NOMO-1 treated with DMSO at 0.1 percent for 48 hours (cell line): ENCODE data around the gene CIT.
A peak's percentile ranks its signal among the peaks of the same experiment; 100 is the strongest.

Source experiments
- DNase-seq: peaks from one replicate; lab custom pipeline; 2025; ENCODE audit not compliant: unreplicated experiment; lab: John Stamatoyannopoulos, UW

Gene CIT

GRCh38 chr12:119864591-119864990, 12.5 kb downstream of the CIT start:
- no peak for DNase-seq

GRCh38 chr12:119859241-119859640, 17.9 kb downstream of the CIT start:
- DNase-seq, result no peak

GRCh38 chr12:119857041-119857591, 20.0 kb downstream of the CIT start:
- no peak for DNase-seq

- DNase-seq, result no peak
Measured at GRCh38 chr12:119850330-119850729, 26.8 kb downstream of the CIT start.

GRCh38 chr12:119843100-119843499, 34.0 kb downstream of the CIT start:
- no peak for DNase-seq

GRCh38 chr12:119842380-119842779, 34.7 kb downstream of the CIT start:
- no peak for DNase-seq

GRCh38 chr12:119841433-119842210, 35.5 kb downstream of the CIT start:
- DNase-seq, result no peak

GRCh38 chr12:119840582-119840981, 36.5 kb downstream of the CIT start:
- DNase-seq, result no peak

GRCh38 chr12:119840168-119840567, 37.0 kb downstream of the CIT start:
- DNase-seq, result no peak

- no peak for DNase-seq
Measured at GRCh38 chr12:119838826-119839600, 38.1 kb downstream of the CIT start.

- DNase-seq, result no peak
Measured at GRCh38 chr12:119836781-119837180, 40.3 kb downstream of the CIT start.

GRCh38 chr12:119835068-119835467, 42.1 kb downstream of the CIT start:
- no peak for DNase-seq

- DNase-seq, result no peak
Measured at GRCh38 chr12:119829439-119829838, 47.7 kb downstream of the CIT start.

- DNase-seq, result no peak
Measured at GRCh38 chr12:119828300-119828699, 48.8 kb downstream of the CIT start.

- DNase-seq, result no peak
Measured at GRCh38 chr12:119827760-119828159, 49.4 kb downstream of the CIT start.

- peak; percentile 8 for DNase-seq
Measured at GRCh38 chr12:119826661-119827445, 50.3 kb downstream of the CIT start.

GRCh38 chr12:119825262-119825661, 51.9 kb downstream of the CIT start:
- DNase-seq, result no peak

- DNase-seq, result no peak
Measured at GRCh38 chr12:119822046-119822445, 55.1 kb downstream of the CIT start.

- no peak for DNase-seq
Measured at GRCh38 chr12:119819322-119819721, 57.8 kb downstream of the CIT start.

- DNase-seq, result no peak
Measured at GRCh38 chr12:119817546-119818343, 59.4 kb downstream of the CIT start.
